Prostate gland (tissue), 2 donors: ENCODE data around the gene TCP10L. TPM values are rescaled to one million over a fixed set of nuclear protein-coding genes. Genes with fewer than 3 reads are reported as not detected.

Experiments used
- DNase-seq: peaks from one replicate; pipeline ENCODE4 v3.0.0-alpha.2; 2019; ENCODE audit warnings: low spot score
- H3K27ac ChIP-seq, 2 donors: fragments of 200-600 bp; sonication (generic); 2 replicates each; pipeline ENCODE4 v1.5.1; 2017 to 2019
- H3K27me3 ChIP-seq: fragments of 200-600 bp; sonication (generic); replicated peaks from 2 replicates; pipeline ENCODE4 v1.5.1; 2019; ENCODE audit not compliant: insufficient read depth
- H3K36me3 ChIP-seq, 2 donors: fragments of 200-600 bp; sonication (generic); 1 replicate in 1 of 2; 2 replicates in 1 of 2; pipeline versions ENCODE4 v1.5.1 to v1.8.1; 2017 to 2019
- H3K4me1 ChIP-seq: fragments of 200-600 bp; sonication (generic); replicated peaks from 2 replicates; pipeline ENCODE4 v1.5.1; 2019
- H3K4me3 ChIP-seq, 2 donors: fragments of 200-600 bp; sonication (generic); 2 replicates each; pipeline ENCODE4 v1.5.1; 2017 to 2019
- H3K9me3 ChIP-seq: fragments of 200-600 bp; sonication (generic); 2 replicates; pipeline ENCODE4 v1.5.1; 2017
- POLR2A ChIP-seq: fragments of 450-650 bp; IDR thresholded peaks from one replicate; pipeline ENCODE4 v1.6.1; 2016; ENCODE audit warnings: antibody characterized with exemption, mild to moderate bottlenecking
- POLR2AphosphoS5 ChIP-seq: sonication (generic); formaldehyde crosslinking; IDR thresholded peaks from one replicate; pipeline ENCODE4 v1.6.1; 2017; ENCODE audit warnings: antibody characterized with exemption
- WGBS: methylation state at CpG from one replicate; pipeline ENCODE4 v1.1.5; 2018; 5-methylcytosine and 5-hydroxymethylcytosine counted together
- intact Hi-C: fragments of 100-400 bp; cut with DNase I; formaldehyde crosslinking; loops from one replicate; pipeline ENCODE4 v1.14.2; 2022
- total RNA-seq, 2 donors: library from RNA; depleted of rRNA; stranded (reverse); fragments of >200 nt; gene quantifications; one replicate each; pipeline ENCODE4 v1.1.0, GENCODE V29; 2016
- TF ChIP-seq, protein P1 (sequence below), 4 experiments: fragments of 200-600 bp in 2 of 4; fragments of 450-650 bp in 2 of 4; sonication (generic) in 2 of 4; IDR thresholded peaks; 1 replicate in 3 of 4; 2 replicates in 1 of 4; pipeline ENCODE4 v1.5.1; 2016 to 2019; ENCODE audit warnings: antibody characterized with exemption in 4 of 4, mild to moderate bottlenecking in 2 of 4, moderate library complexity in 2 of 4

Gene TCP10L
- total RNA-seq, 2 donors from 2014 or later = 1.9 to 17.8 TPM

DNA sequence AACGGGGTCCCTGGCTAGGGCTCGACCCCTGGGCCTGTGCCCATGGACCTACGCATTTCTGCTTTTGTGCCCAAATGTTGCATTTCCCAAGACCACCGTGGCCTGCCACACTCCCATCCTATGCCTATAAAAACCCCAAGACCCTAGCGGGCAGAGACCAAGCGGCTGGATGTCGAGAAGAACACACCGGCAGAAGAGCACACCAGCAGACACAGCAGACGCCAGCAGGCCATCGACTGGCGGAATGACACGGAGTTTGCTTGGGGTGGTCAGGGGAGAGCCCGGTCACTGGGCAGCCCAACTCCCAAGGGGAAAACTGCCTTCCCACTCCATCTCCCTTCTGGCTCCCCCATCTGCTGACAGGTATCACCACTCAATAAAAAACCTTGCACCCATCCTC lies 4.4 kb downstream of the TCP10L start:
- intact Hi-C loops = no loop called here
- TF ChIP-seq, protein P1, sequence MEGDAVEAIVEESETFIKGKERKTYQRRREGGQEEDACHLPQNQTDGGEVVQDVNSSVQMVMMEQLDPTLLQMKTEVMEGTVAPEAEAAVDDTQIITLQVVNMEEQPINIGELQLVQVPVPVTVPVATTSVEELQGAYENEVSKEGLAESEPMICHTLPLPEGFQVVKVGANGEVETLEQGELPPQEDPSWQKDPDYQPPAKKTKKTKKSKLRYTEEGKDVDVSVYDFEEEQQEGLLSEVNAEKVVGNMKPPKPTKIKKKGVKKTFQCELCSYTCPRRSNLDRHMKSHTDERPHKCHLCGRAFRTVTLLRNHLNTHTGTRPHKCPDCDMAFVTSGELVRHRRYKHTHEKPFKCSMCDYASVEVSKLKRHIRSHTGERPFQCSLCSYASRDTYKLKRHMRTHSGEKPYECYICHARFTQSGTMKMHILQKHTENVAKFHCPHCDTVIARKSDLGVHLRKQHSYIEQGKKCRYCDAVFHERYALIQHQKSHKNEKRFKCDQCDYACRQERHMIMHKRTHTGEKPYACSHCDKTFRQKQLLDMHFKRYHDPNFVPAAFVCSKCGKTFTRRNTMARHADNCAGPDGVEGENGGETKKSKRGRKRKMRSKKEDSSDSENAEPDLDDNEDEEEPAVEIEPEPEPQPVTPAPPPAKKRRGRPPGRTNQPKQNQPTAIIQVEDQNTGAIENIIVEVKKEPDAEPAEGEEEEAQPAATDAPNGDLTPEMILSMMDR (IDR thresholded peaks at IDR 0.05) = no peak
- TF ChIP-seq POLR2AphosphoS5 (no peak), POLR2A (no peak)
- no peak for DNase-seq
- Histone ChIP-seq H3K27ac (no peak overlapping the region), H3K36me3 (no peaks in the 10 kb centered on the region), H3K27me3 (no peaks in the 10 kb centered on the region), H3K4me3 (no peak overlapping the region), H3K4me1 (no peaks in the 10 kb centered on the region), H3K9me3 (no peaks in the 10 kb centered on the region)
- 96% methylated on average over 13 of the region's 13 CpGs for WGBS

DNA sequence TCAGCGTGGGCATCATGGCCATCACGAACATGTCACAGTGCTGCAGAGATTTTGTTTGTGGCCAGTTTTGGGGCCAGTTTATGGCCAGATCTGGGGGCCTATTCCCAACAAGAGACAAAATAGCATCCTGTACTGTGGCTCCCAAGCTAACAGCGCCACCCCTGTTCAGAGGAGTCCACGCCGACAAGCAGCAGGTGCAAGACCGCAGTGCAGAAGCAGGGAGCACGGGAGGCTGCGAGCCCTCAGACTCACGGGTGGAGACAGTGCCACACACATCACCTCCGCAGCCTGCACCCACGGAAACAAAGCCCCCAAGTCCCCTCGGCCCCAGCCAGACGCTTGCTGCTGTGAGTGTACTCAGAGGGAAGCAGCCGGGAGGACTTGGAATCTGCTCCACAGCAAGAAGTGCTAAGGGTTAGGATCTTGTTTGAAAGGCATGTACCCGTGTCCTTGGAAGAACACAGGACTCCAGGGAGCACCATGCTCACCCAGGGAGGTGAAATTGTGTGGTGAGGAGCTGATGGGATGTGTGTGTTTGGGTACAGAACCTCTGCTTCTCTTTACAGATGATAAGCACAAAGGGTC lies 7.1 kb downstream of the TCP10L start:
- WGBS = 58% methylated on average over 13 of the region's 15 CpGs
- H3K27ac ChIP-seq = no peak overlapping the region
- H3K4me3 ChIP-seq = no peak overlapping the region
- intact Hi-C loops = no loop called here
- no peak for TF ChIP-seq POLR2AphosphoS5
- TF ChIP-seq, protein P1 (IDR thresholded peaks at IDR 0.05) = peak in 1 of 4 experiments; percentile 20
- H3K4me1 ChIP-seq = no peaks in the 10 kb centered on the region
- no peak for DNase-seq
- no peaks in the 10 kb centered on the region for H3K9me3 ChIP-seq
- no peaks in the 10 kb centered on the region for H3K27me3 ChIP-seq
- no peaks in the 10 kb centered on the region for H3K36me3 ChIP-seq

- WGBS = 94% methylated on average over 11 of the region's 11 CpGs
- Histone ChIP-seq H3K27ac (no peak overlapping the region), H3K9me3 (no peaks in the 10 kb centered on the region), H3K27me3 (no peaks in the 10 kb centered on the region), H3K4me3 (no peak overlapping the region), H3K4me1 (no peaks in the 10 kb centered on the region), H3K36me3 (no peaks in the 10 kb centered on the region)
- no peak for DNase-seq
- TF ChIP-seq POLR2A (no peak), POLR2AphosphoS5 (no peak)
- TF ChIP-seq, protein P1 (IDR thresholded peaks at IDR 0.05) = no peak
- intact Hi-C loops = no loop called here
Observed at GRCh38 chr21:32576011-32576410, 9.3 kb downstream of the TCP10L start.

GRCh38 chr21:32574946-32575925 lies 10.1 kb downstream of the TCP10L start:
- intact Hi-C loops = no loop called here
- TF ChIP-seq POLR2AphosphoS5 (no peak), POLR2A (no peak)
- TF ChIP-seq, protein P1 (IDR thresholded peaks at IDR 0.05) = no peak
- no peaks in the 10 kb centered on the region for H3K27me3 ChIP-seq

More at GRCh38 chr21:32574946-32575925, 10.1 kb downstream of the TCP10L start:
- H3K36me3 ChIP-seq = no peaks in the 10 kb centered on the region
- H3K27ac ChIP-seq = no peak overlapping the region
- H3K9me3 ChIP-seq = no peaks in the 10 kb centered on the region
- no peaks in the 10 kb centered on the region for H3K4me1 ChIP-seq
- 88% methylated on average over 26 of the region's 26 CpGs for WGBS
- DNase-seq = no peak
- H3K4me3 ChIP-seq = no peak overlapping the region
